SK-N-SH treated with all-trans-retinoic acid at 6 μM for 48 hours (cell line): ENCODE results near the gene BZW2.

Experiments
- ATAC-seq: fragments of 200-7000 bp; cut with Tn5 transposase; 3 replicates; pipeline ENCODE4 v1.9.1; 2020; ENCODE audit warnings: mild to moderate bottlenecking, moderate library complexity
- ARNTL ChIP-seq: fragments of 450-650 bp; formaldehyde crosslinking; IDR thresholded peaks from 2 replicates; pipeline ENCODE4 v1.5.0; 2020; ENCODE audit warnings: low read depth, mild to moderate bottlenecking, moderate library complexity, borderline replicate concordance
- BACH2 ChIP-seq: fragments of 250-450 bp; sonication (Bioruptor Pico); IDR thresholded peaks from 2 replicates; pipeline ENCODE4 v1.9.0; 2021; ENCODE audit warnings: mild to moderate bottlenecking, borderline replicate concordance
- CSDC2 ChIP-seq: fragments of 250-450 bp; sonication (Bioruptor Pico); IDR thresholded peaks from 2 replicates; pipeline ENCODE4 v1.5.0; 2020; ENCODE audit warnings: mild to moderate bottlenecking, moderate library complexity
- ESRRG ChIP-seq: fragments of 250-450 bp; sonication (Bioruptor Pico); IDR thresholded peaks from 2 replicates; pipeline ENCODE4 v1.6.1; 2021; ENCODE audit warnings: mild to moderate bottlenecking
- GLIS3 ChIP-seq: fragments of 250-450 bp; sonication (Bioruptor Pico); IDR thresholded peaks from 2 replicates; pipeline ENCODE4 v1.5.0; 2020; ENCODE audit warnings: mild to moderate bottlenecking, moderate library complexity
- OSR1 ChIP-seq: fragments of 250-450 bp; sonication (Bioruptor Pico); IDR thresholded peaks from 2 replicates; pipeline ENCODE4 v1.8.0; 2022; ENCODE audit warnings: moderate library complexity, mild to moderate bottlenecking, inconsistent platforms
- PPARA ChIP-seq: fragments of 250-450 bp; sonication (Bioruptor Pico); IDR thresholded peaks from 2 replicates; pipeline ENCODE4 v1.5.0; 2020; ENCODE audit warnings: mild to moderate bottlenecking, borderline replicate concordance
- RARB ChIP-seq: fragments of 250-450 bp; sonication (Bioruptor Pico); IDR thresholded peaks from 2 replicates; pipeline ENCODE4 v1.8.0; 2021; ENCODE audit warnings: mild to moderate bottlenecking, moderate library complexity
- SNAI2 ChIP-seq: fragments of 250-450 bp; sonication (Bioruptor Pico); IDR thresholded peaks from 2 replicates; pipeline ENCODE4 v1.5.0; 2020; ENCODE audit warnings: mild to moderate bottlenecking, moderate library complexity
- TCF4 ChIP-seq: fragments of 250-450 bp; sonication (Bioruptor Pico); IDR thresholded peaks from 2 replicates; pipeline ENCODE4 v1.8.0; 2021; ENCODE audit warnings: mild to moderate bottlenecking, moderate library complexity, borderline replicate concordance
- ZC3H10 ChIP-seq: fragments of 250-450 bp; sonication (Bioruptor Pico); IDR thresholded peaks from 2 replicates; pipeline ENCODE4 v1.5.1; 2021; ENCODE audit warnings: mild to moderate bottlenecking, moderate library complexity
- ZFP3 ChIP-seq: fragments of 250-450 bp; sonication (Bioruptor Pico); IDR thresholded peaks from 2 replicates; pipeline ENCODE4 v1.5.0; 2020; ENCODE audit warnings: mild to moderate bottlenecking, moderate library complexity
- ZFP30 ChIP-seq: fragments of 450-650 bp; formaldehyde crosslinking; IDR thresholded peaks from 2 replicates; pipeline ENCODE4 v1.5.0; 2022; ENCODE audit warnings: mild to moderate bottlenecking, moderate library complexity
- ZNF8 ChIP-seq: fragments of 450-650 bp; formaldehyde crosslinking; IDR thresholded peaks from 2 replicates; pipeline ENCODE4 v1.5.0; 2020; ENCODE audit warnings: mild to moderate bottlenecking, moderate library complexity
- TF ChIP-seq, protein P1 (sequence below): fragments of 250-450 bp; sonication (Bioruptor Pico); IDR thresholded peaks from 2 replicates; pipeline ENCODE4 v1.8.0; 2021; ENCODE audit warnings: low read depth, mild to moderate bottlenecking, moderate library complexity, borderline replicate concordance
- TF ChIP-seq, protein P2 (sequence below): fragments of 250-450 bp; sonication (Bioruptor Pico); IDR thresholded peaks from 2 replicates; pipeline ENCODE4 v1.5.1; 2021; ENCODE audit warnings: mild to moderate bottlenecking, moderate library complexity
- TF ChIP-seq, protein P3 (sequence below): fragments of 250-450 bp; sonication (Bioruptor Pico); IDR thresholded peaks from 2 replicates; pipeline ENCODE4 v1.5.0; 2020; ENCODE audit warnings: mild to moderate bottlenecking, moderate library complexity
- TF ChIP-seq, protein P4 (sequence below): fragments of 250-450 bp; sonication (Bioruptor Pico); IDR thresholded peaks from 2 replicates; pipeline ENCODE4 v1.8.0; 2020; ENCODE audit warnings: mild to moderate bottlenecking, moderate library complexity, borderline replicate concordance
- TF ChIP-seq, protein P5 (sequence below): fragments of 250-450 bp; sonication (Bioruptor Pico); IDR thresholded peaks from 2 replicates; pipeline ENCODE4 v1.5.1; 2020; ENCODE audit warnings: low read depth, mild to moderate bottlenecking, moderate library complexity

The BZW2 gene

DNA sequence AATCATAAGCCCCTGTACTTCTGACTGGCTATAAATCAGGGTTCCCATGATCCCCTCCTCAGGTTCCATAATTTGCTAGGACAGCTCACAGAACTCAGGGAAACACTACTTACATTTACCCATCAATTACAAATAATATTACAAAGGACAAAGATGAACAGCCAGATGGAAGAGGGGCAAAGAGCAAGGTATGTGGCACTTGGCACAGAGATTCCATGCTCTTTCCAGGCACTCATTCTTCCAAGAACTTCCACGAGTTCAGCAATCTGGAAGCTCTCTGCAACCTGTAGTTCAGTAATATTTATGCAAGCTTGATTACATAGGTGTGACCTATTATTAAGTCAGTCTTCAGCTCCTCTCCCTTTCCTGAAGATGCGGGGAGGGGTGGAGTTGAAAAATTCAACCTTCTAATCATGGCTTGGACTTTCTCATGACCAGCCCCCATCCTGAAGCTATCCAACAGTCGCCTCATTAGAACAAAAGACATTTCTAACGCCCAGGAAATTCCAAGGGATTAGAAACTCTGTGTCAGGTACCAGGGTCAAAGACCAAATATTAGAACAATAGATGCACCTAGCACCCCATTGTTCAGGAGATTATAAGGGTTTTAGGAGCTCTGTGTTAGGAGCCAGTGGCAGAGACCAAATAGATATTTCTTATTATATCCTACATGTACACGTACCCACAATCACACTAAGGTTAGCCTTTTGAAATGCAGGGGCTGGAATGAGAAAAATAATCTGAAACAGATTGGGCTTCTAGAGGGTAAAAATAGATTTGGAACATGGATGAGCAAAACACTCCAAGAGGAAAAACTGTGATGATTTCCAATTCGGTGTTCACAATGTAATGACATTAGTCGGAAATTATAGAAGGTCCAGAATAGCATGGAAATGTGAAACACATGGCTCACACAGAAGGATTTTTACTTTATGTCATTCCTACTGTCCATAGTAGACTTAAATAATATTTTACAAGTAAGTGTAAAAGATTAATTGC, 7.4 kb upstream of the BZW2 start:
- ATAC-seq: no peak
- TF ChIP-seq SNAI2 (CRISPR knock-in tag) (no peak), ARNTL (CRISPR knock-in tag) (no peak), ZFP30 (CRISPR knock-in tag) (no peak), ZNF8 (no peak), ZC3H10 (CRISPR knock-in tag) (no peak), OSR1 (CRISPR knock-in tag) (no peak), BACH2 (no peak), ZFP3 (CRISPR knock-in tag) (no peak), ESRRG (CRISPR knock-in tag) (no peak), RARB (CRISPR knock-in tag) (no peak), TCF4 (CRISPR knock-in tag) (no peak), CSDC2 (CRISPR knock-in tag) (no peak)
- TF ChIP-seq, protein P1, sequence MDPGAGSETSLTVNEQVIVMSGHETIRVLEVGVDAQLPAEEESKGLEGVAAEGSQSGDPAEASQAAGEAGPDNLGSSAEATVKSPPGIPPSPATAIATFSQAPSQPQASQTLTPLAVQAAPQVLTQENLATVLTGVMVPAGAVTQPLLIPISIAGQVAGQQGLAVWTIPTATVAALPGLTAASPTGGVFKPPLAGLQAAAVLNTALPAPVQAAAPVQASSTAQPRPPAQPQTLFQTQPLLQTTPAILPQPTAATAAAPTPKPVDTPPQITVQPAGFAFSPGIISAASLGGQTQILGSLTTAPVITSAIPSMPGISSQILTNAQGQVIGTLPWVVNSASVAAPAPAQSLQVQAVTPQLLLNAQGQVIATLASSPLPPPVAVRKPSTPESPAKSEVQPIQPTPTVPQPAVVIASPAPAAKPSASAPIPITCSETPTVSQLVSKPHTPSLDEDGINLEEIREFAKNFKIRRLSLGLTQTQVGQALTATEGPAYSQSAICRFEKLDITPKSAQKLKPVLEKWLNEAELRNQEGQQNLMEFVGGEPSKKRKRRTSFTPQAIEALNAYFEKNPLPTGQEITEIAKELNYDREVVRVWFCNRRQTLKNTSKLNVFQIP (CRISPR knock-in tag): no peak
- TF ChIP-seq, all 23 proteins: peak for 0

DNA sequence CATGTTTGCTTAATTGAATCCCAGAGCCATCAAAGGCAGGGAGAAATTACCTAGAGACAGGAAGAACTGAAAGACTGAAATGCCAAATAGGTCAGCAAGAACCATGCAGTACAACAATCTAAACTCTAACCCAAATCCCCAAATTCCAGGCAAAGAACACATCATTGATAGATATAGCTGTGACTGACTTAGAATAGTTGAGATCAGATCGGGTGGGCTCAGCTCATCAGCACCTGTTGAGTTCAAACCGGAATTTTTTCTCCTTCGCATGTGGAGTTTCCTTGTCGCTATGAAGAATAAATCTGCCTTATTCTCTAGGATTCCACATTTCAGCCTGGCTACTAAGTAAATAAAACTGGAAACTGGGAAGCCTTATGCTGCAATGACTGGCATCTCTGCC, 1.8 kb upstream of the BZW2 start:
- TF ChIP-seq ARNTL (CRISPR knock-in tag) (no peak), ESRRG (CRISPR knock-in tag) (no peak), OSR1 (CRISPR knock-in tag) (no peak), SNAI2 (CRISPR knock-in tag) (no peak), PPARA (CRISPR knock-in tag) (no peak), GLIS3 (CRISPR knock-in tag) (no peak)
- TF ChIP-seq, protein P2, sequence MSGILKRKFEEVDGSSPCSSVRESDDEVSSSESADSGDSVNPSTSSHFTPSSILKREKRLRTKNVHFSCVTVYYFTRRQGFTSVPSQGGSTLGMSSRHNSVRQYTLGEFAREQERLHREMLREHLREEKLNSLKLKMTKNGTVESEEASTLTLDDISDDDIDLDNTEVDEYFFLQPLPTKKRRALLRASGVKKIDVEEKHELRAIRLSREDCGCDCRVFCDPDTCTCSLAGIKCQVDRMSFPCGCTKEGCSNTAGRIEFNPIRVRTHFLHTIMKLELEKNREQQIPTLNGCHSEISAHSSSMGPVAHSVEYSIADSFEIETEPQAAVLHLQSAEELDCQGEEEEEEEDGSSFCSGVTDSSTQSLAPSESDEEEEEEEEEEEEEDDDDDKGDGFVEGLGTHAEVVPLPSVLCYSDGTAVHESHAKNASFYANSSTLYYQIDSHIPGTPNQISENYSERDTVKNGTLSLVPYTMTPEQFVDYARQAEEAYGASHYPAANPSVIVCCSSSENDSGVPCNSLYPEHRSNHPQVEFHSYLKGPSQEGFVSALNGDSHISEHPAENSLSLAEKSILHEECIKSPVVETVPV (CRISPR knock-in tag): no peak
- TF ChIP-seq, protein P3, sequence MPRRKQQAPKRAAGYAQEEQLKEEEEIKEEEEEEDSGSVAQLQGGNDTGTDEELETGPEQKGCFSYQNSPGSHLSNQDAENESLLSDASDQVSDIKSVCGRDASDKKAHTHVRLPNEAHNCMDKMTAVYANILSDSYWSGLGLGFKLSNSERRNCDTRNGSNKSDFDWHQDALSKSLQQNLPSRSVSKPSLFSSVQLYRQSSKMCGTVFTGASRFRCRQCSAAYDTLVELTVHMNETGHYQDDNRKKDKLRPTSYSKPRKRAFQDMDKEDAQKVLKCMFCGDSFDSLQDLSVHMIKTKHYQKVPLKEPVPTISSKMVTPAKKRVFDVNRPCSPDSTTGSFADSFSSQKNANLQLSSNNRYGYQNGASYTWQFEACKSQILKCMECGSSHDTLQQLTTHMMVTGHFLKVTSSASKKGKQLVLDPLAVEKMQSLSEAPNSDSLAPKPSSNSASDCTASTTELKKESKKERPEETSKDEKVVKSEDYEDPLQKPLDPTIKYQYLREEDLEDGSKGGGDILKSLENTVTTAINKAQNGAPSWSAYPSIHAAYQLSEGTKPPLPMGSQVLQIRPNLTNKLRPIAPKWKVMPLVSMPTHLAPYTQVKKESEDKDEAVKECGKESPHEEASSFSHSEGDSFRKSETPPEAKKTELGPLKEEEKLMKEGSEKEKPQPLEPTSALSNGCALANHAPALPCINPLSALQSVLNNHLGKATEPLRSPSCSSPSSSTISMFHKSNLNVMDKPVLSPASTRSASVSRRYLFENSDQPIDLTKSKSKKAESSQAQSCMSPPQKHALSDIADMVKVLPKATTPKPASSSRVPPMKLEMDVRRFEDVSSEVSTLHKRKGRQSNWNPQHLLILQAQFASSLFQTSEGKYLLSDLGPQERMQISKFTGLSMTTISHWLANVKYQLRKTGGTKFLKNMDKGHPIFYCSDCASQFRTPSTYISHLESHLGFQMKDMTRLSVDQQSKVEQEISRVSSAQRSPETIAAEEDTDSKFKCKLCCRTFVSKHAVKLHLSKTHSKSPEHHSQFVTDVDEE (CRISPR knock-in tag): no peak
- TF ChIP-seq, protein P4, sequence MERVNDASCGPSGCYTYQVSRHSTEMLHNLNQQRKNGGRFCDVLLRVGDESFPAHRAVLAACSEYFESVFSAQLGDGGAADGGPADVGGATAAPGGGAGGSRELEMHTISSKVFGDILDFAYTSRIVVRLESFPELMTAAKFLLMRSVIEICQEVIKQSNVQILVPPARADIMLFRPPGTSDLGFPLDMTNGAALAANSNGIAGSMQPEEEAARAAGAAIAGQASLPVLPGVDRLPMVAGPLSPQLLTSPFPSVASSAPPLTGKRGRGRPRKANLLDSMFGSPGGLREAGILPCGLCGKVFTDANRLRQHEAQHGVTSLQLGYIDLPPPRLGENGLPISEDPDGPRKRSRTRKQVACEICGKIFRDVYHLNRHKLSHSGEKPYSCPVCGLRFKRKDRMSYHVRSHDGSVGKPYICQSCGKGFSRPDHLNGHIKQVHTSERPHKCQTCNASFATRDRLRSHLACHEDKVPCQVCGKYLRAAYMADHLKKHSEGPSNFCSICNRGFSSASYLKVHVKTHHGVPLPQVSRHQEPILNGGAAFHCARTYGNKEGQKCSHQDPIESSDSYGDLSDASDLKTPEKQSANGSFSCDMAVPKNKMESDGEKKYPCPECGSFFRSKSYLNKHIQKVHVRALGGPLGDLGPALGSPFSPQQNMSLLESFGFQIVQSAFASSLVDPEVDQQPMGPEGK (CRISPR knock-in tag): no peak
- TF ChIP-seq, protein P5, sequence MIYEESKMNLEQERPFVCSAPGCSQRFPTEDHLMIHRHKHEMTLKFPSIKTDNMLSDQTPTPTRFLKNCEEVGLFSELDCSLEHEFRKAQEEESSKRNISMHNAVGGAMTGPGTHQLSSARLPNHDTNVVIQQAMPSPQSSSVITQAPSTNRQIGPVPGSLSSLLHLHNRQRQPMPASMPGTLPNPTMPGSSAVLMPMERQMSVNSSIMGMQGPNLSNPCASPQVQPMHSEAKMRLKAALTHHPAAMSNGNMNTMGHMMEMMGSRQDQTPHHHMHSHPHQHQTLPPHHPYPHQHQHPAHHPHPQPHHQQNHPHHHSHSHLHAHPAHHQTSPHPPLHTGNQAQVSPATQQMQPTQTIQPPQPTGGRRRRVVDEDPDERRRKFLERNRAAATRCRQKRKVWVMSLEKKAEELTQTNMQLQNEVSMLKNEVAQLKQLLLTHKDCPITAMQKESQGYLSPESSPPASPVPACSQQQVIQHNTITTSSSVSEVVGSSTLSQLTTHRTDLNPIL: no peak
- TF ChIP-seq, protein P1 (CRISPR knock-in tag): no peak
- no peak for ATAC-seq
